Sigmoid colon (tissue), 4 donors: ENCODE data around the gene GTF2A1.

Experiments used
- CTCF ChIP-seq, 4 experiments: fragments of 450-650 bp in 3 of 4; fragments of 200-600 bp in 1 of 4; IDR thresholded peaks; one replicate each; pipeline ENCODE4 v1.5.1; 2016 to 2019; ENCODE audit warnings: antibody characterized with exemption in 4 of 4, mild to moderate bottlenecking in 3 of 4, moderate library complexity in 2 of 4
- EP300 ChIP-seq, 4 donors: sonication (generic); formaldehyde crosslinking; IDR thresholded peaks; one replicate each; pipeline ENCODE4 v1.6.1; 2017; ENCODE audit warnings: antibody characterized with exemption in 4 of 4
- POLR2A ChIP-seq, 2 donors: fragments of 450-650 bp; IDR thresholded peaks; one replicate each; pipeline ENCODE4 v1.6.1; 2016; ENCODE audit warnings: antibody characterized with exemption in 2 of 2, mild to moderate bottlenecking in 2 of 2, moderate library complexity in 2 of 2
- POLR2AphosphoS5 ChIP-seq, 4 donors: sonication (generic); formaldehyde crosslinking; IDR thresholded peaks; one replicate each; pipeline ENCODE4 v1.6.1; 2017; ENCODE audit warnings: antibody characterized with exemption in 4 of 4

GRCh38 chr14:81205639-81206038 is 15.1 kb downstream of the GTF2A1 start:
- TF ChIP-seq EP300 (IDR thresholded peaks at IDR 0.05) (no peak), POLR2A (IDR thresholded peaks at IDR 0.05) (no peak), POLR2AphosphoS5 (IDR thresholded peaks at IDR 0.05) (no peak), CTCF (IDR thresholded peaks at IDR 0.05) (no peak)
